Nephron progenitor cell (in vitro differentiated cells): ENCODE data around the gene PLCB2.
A peak's percentile ranks its signal among the peaks of the same experiment; 100 is the strongest.

Experiments used
- DNase-seq: peaks from one replicate; pipeline ENCODE4 v3.0.0; 2021
- H3K27ac Mint-ChIP-seq: 2 replicates; pipeline ENCODE4 v1.8.0; 2021; ENCODE audit warnings: mild to moderate bottlenecking, moderate library complexity, mixed read lengths
- H3K27me3 Mint-ChIP-seq: 2 replicates; pipeline ENCODE4 v1.8.0; 2021; ENCODE audit warnings: mild to moderate bottlenecking, low read depth, mixed read lengths; ENCODE audit not compliant: poor library complexity
- H3K36me3 Mint-ChIP-seq: 2 replicates; pipeline ENCODE4 v1.8.0; 2021; ENCODE audit warnings: low read depth, mixed read lengths
- H3K4me1 Mint-ChIP-seq: 2 replicates; pipeline ENCODE4 v1.8.0; 2021; ENCODE audit warnings: mixed read lengths
- H3K4me3 Mint-ChIP-seq: 2 replicates; pipeline ENCODE4 v1.8.0; 2021; ENCODE audit warnings: mild to moderate bottlenecking, moderate library complexity, mixed read lengths
- H3K9me3 Mint-ChIP-seq: 2 replicates; pipeline ENCODE4 v1.8.0; 2021; ENCODE audit warnings: mild to moderate bottlenecking, moderate library complexity, mixed read lengths
- TF ChIP-seq, protein P1 (sequence below): fragments of 200-600 bp; sonication (generic); IDR thresholded peaks from 2 replicates; pipeline ENCODE4 v1.5.0; 2021; ENCODE audit warnings: antibody characterized with exemption

The PLCB2 gene

DNA sequence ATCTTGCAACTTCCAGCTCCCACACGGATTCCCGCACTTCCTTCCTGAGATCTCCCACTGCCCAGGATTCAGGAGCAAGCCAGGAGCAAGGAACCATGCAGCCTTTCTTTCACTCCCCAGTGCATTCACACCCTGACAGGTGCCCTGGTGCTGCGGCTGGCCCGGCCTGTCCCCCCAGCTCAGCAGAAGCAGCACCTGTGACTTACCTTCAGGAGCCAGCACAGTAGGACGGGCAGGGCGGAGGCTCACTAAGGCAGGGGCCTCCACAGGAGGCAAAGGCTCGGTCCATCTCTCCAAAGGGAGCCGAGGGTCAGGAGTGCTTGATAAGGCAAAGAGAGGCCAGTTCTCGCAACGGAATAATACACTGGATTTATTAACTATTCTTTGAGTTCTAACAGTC is 29.7 kb downstream of the PLCB2 start:
- Mint-ChIP-seq H3K36me3 (no peaks in the 10 kb centered on the region), H3K27ac (no peak overlapping the region), H3K9me3 (no peaks in the 10 kb centered on the region), H3K4me3 (no peak overlapping the region), H3K4me1 (peaks cover 58% of the 10 kb centered on the region), H3K27me3 (peaks cover 65% of the 10 kb centered on the region)
- TF ChIP-seq, protein P1, sequence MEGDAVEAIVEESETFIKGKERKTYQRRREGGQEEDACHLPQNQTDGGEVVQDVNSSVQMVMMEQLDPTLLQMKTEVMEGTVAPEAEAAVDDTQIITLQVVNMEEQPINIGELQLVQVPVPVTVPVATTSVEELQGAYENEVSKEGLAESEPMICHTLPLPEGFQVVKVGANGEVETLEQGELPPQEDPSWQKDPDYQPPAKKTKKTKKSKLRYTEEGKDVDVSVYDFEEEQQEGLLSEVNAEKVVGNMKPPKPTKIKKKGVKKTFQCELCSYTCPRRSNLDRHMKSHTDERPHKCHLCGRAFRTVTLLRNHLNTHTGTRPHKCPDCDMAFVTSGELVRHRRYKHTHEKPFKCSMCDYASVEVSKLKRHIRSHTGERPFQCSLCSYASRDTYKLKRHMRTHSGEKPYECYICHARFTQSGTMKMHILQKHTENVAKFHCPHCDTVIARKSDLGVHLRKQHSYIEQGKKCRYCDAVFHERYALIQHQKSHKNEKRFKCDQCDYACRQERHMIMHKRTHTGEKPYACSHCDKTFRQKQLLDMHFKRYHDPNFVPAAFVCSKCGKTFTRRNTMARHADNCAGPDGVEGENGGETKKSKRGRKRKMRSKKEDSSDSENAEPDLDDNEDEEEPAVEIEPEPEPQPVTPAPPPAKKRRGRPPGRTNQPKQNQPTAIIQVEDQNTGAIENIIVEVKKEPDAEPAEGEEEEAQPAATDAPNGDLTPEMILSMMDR: no peak
- DNase-seq: no peak

DNA sequence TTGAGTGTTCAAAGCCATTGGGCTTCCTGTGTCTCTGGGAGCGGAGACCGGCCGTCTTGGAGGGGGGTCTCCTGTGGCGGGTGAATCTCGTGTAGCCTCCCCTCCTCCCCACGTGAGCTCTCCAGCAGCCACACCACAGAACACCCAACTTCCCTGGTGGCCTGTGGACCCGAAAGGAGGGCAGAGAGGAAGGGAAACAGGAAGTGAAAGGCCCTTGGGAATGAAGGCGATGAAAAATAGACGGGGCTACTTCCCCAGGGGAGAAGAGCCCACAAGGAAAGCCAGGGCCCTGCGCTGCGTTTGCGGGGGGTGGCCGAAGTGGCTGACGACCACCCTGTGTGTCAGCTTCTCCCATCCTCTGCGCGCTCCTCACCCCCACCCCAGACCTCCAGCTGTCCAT is 30.3 kb downstream of the PLCB2 start:
- DNase-seq: no peak
- TF ChIP-seq, protein P1: no peak
- Mint-ChIP-seq H3K4me3 (no peak overlapping the region), H3K36me3 (no peaks in the 10 kb centered on the region), H3K27me3 (peaks cover 59% of the 10 kb centered on the region), H3K4me1 (peaks cover 58% of the 10 kb centered on the region), H3K9me3 (no peaks in the 10 kb centered on the region), H3K27ac (no peak overlapping the region)

DNA sequence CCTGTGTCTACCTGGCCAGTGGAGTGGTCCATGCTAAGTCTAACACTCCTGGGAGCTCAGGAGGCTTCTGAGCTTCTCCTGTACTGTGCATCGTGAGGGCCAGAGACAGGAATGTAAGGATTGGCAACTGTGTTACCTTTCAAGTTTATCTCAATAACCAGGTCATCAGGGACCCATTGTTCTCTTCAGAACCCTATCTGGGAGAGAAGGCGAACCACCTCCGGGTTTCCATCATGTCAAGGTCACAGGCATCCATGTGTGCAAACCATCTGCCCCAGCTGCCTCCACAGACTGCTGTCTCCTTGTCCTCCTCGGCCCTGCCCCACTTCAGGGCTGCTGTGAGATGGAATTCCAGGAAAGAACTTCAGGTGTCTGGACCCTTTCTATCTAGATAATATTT is 30.8 kb downstream of the PLCB2 start:
- Mint-ChIP-seq H3K4me3 (no peak overlapping the region), H3K4me1 (peaks cover 62% of the 10 kb centered on the region), H3K27me3 (peaks cover 55% of the 10 kb centered on the region), H3K27ac (no peak overlapping the region), H3K36me3 (no peaks in the 10 kb centered on the region), H3K9me3 (no peaks in the 10 kb centered on the region)
- no peak for DNase-seq
- TF ChIP-seq, protein P1: no peak

DNA sequence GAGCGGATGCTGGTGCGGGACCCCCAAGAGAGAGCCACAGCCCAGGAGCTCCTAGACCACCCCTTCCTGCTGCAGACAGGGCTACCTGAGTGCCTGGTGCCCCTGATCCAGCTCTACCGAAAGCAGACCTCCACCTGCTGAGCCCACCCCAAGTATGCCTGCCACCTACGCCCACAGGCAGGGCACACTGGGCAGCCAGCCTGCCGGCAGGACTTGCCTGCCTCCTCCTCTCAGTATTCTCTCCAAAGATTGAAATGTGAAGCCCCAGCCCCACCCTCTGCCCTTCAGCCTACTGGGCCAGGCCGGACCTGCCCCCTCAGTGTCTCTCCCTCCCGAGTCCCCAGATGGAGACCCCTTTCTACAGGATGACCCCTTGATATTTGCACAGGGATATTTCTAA is 31.8 kb downstream of the PLCB2 start:
- TF ChIP-seq, protein P1: no peak
- H3K36me3 Mint-ChIP-seq: no peaks in the 10 kb centered on the region
- no peaks in the 10 kb centered on the region for H3K9me3 Mint-ChIP-seq
- no peak for DNase-seq
- peaks cover 48% of the 10 kb centered on the region for H3K27me3 Mint-ChIP-seq
- H3K27ac Mint-ChIP-seq: no peak overlapping the region
- H3K4me3 Mint-ChIP-seq: no peak overlapping the region
- H3K4me1 Mint-ChIP-seq: peaks cover 67% of the 10 kb centered on the region

DNA sequence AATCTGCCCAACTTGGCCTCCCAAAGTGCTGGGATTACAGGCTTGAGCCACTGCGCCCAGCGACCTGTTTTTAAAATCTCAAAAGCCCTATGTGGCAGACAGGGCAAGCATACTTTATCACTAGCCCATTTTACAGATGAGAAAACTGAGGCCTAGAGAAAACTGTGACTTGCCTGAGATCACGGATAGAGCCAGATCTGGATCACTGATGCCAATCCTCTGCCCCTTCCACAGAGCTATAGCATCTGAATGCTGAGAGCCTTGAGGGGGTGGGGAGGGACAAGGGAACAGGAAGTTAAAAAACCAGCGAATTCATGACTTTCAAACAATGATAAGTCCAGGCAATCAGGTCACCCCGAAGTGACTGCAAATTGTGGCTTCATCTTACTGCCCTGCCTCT is 32.2 kb downstream of the PLCB2 start:
- no peak for DNase-seq
- H3K4me1 Mint-ChIP-seq: peaks cover 65% of the 10 kb centered on the region
- no peak overlapping the region for H3K4me3 Mint-ChIP-seq
- no peaks in the 10 kb centered on the region for H3K9me3 Mint-ChIP-seq
- TF ChIP-seq, protein P1: no peak
- no peak overlapping the region for H3K27ac Mint-ChIP-seq
- H3K27me3 Mint-ChIP-seq: peaks cover 43% of the 10 kb centered on the region
- H3K36me3 Mint-ChIP-seq: no peaks in the 10 kb centered on the region

DNA sequence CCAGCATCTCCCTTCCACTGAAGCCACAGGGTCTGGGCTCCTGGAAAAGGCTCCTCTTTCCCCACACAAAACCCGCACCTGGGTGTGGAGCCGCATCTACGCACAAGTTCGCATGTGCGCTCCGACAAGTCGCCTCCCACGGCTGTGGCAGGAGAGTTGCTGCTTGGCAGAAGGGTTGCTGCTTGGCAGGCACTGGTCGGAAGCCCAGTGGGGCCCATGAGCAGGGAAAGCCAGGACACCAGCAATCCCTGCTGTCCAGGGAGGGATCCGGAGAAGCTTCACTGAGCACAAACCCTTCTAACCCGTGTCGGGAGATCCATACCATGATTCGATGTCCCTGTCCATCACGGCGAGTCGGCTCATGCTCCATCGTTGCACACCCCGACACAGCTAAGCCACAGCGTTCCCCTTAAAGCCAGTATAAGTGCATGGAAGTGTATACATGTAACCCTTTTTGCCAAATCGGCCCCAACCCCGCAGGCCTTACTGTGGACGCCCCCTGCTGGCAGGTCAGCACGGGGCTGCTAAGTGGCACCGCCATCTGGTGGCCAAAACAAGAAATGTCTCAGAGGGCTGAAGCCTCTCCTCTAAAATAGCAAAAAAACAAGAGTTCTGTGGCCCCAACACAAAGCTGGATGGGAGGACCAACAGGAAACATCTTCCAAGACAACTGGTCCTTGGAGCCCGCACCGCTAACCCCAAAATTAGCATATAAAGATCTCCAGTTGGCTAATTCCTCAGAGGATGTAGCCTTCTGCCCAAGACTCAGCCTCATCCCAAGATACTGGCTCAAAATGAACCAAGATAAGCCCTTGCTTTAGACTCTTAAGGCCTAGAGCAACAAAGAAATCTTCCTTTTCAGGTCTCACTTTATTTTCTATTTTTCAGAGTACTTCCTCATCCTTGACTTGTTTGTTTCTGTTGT is 33.1 kb downstream of the PLCB2 start:
- Mint-ChIP-seq H3K36me3 (no peaks in the 10 kb centered on the region), H3K27ac (no peak overlapping the region), H3K4me1 (peaks cover 58% of the 10 kb centered on the region), H3K9me3 (no peaks in the 10 kb centered on the region), H3K27me3 (peaks cover 34% of the 10 kb centered on the region), H3K4me3 (no peak overlapping the region)
- DNase-seq: peak; percentile 88
- TF ChIP-seq, protein P1: peak; percentile 100
